Body of pancreas (tissue), 4 donors: ENCODE measurements around the gene UGT8. TPM values are rescaled to one million over a fixed set of nuclear protein-coding genes. Genes with fewer than 3 reads are reported as not detected.

ENCODE experiments used
- ATAC-seq: fragments of 150-250 bp; one replicate; pipeline ENCODE4 v1.9.1; 2016
- DNase-seq, 4 donors: peaks; one replicate each; pipeline ENCODE4 v3.0.0-alpha.2; 2019
- H3K27ac ChIP-seq, 4 donors: fragments of 200-600 bp; sonication (generic); 1 replicate in 3 of 4; 2 replicates in 1 of 4; pipeline versions ENCODE4 v1.5.1 to v1.6.1; 2016 to 2019; ENCODE audit warnings: mild to moderate bottlenecking in 1 of 4, mixed read lengths in 1 of 4, moderate library complexity in 1 of 4
- H3K27me3 ChIP-seq, 2 donors: fragments of 200-600 bp; sonication (generic); one replicate each; pipeline ENCODE4 v1.6.0; 2016; ENCODE audit warnings: mild to moderate bottlenecking in 1 of 2
- H3K36me3 ChIP-seq, 2 donors: fragments of 200-600 bp; sonication (generic); replicated peaks in 1 of 2; 2 replicates each; pipeline ENCODE4 v1.5.1; 2016; ENCODE audit warnings: low read depth in 2 of 2; ENCODE audit not compliant: insufficient read depth in 1 of 2
- H3K4me1 ChIP-seq: fragments of 200-600 bp; sonication (generic); one replicate; pipeline ENCODE4 v1.6.0; 2016
- H3K4me3 ChIP-seq, 2 donors: fragments of 200-600 bp; sonication (generic); 1 replicate in 1 of 2; 2 replicates in 1 of 2; pipeline ENCODE4 v1.5.1; 2016 to 2019
- H3K9me3 ChIP-seq, 3 donors: fragments of 200-600 bp; sonication (generic); 1 replicate in 2 of 3; 2 replicates in 1 of 3; pipeline ENCODE4 v1.5.1; 2016
- POLR2A ChIP-seq, 3 donors: fragments of 450-650 bp; IDR thresholded peaks; one replicate each; pipeline ENCODE4 v1.6.1; 2016; ENCODE audit warnings: antibody characterized with exemption in 3 of 3, mild to moderate bottlenecking in 2 of 3
- WGBS, 2 donors: methylation state at CpG; one replicate each; pipeline ENCODE4 v1.1.5; 2017; 5-methylcytosine and 5-hydroxymethylcytosine counted together
- intact Hi-C: fragments of 100-400 bp; cut with DNase I; formaldehyde crosslinking; loops from one replicate; pipeline ENCODE4 v1.15.1; 2023
- total RNA-seq, 2 donors: library from RNA; depleted of rRNA; stranded (reverse); fragments of >200 nt; gene quantifications; one replicate each; pipeline ENCODE4 v1.1.0, GENCODE V29; 2016
- TF ChIP-seq, protein P1 (sequence below), 7 experiments: fragments of 450-650 bp in 4 of 7; fragments of 200-600 bp in 3 of 7; sonication (generic) in 3 of 7; IDR thresholded peaks; one replicate each; pipeline ENCODE4 v1.5.1; 2016 to 2019; ENCODE audit warnings: antibody characterized with exemption in 7 of 7

The UGT8 gene
- total RNA-seq, 2 donors from 2014 or later = 8.3 to 8.9 TPM

GRCh38 chr4:114562176-114562904 is 36.3 kb upstream of the UGT8 start:
- WGBS, 2 donors = 21 to 28% methylated on average over 2 of the region's 2 CpGs
- ATAC-seq (no peak), DNase-seq (no peak)
- Histone ChIP-seq H3K27ac (no peak overlapping the region), H3K36me3 (no peaks in the 10 kb centered on the region), H3K4me1 (peaks cover 29% of the 10 kb centered on the region), H3K4me3 (no peak overlapping the region), H3K27me3 (no peaks in the 10 kb centered on the region), H3K9me3 (no peaks in the 10 kb centered on the region)
- intact Hi-C loops = no loop called here
- TF ChIP-seq, protein P1, sequence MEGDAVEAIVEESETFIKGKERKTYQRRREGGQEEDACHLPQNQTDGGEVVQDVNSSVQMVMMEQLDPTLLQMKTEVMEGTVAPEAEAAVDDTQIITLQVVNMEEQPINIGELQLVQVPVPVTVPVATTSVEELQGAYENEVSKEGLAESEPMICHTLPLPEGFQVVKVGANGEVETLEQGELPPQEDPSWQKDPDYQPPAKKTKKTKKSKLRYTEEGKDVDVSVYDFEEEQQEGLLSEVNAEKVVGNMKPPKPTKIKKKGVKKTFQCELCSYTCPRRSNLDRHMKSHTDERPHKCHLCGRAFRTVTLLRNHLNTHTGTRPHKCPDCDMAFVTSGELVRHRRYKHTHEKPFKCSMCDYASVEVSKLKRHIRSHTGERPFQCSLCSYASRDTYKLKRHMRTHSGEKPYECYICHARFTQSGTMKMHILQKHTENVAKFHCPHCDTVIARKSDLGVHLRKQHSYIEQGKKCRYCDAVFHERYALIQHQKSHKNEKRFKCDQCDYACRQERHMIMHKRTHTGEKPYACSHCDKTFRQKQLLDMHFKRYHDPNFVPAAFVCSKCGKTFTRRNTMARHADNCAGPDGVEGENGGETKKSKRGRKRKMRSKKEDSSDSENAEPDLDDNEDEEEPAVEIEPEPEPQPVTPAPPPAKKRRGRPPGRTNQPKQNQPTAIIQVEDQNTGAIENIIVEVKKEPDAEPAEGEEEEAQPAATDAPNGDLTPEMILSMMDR (IDR thresholded peaks at IDR 0.05) = no peak
- TF ChIP-seq POLR2A (IDR thresholded peaks at IDR 0.05) = no peak

GRCh38 chr4:114563536-114564315 is 34.9 kb upstream of the UGT8 start:
- H3K9me3 ChIP-seq = no peaks in the 10 kb centered on the region
- TF ChIP-seq, protein P1 (IDR thresholded peaks at IDR 0.05) = no peak
- TF ChIP-seq POLR2A (IDR thresholded peaks at IDR 0.05) = no peak
- DNase-seq = no peak
- peaks cover 29% of the 10 kb centered on the region for H3K4me1 ChIP-seq
- H3K4me3 ChIP-seq = no peak overlapping the region
- no peak for ATAC-seq
- H3K27me3 ChIP-seq = no peaks in the 10 kb centered on the region
- no peaks in the 10 kb centered on the region for H3K36me3 ChIP-seq
- intact Hi-C loops = no loop called here
- WGBS, 2 donors = 16 to 21% methylated on average over 5 of the region's 5 CpGs
- H3K27ac ChIP-seq = no peak overlapping the region

DNA sequence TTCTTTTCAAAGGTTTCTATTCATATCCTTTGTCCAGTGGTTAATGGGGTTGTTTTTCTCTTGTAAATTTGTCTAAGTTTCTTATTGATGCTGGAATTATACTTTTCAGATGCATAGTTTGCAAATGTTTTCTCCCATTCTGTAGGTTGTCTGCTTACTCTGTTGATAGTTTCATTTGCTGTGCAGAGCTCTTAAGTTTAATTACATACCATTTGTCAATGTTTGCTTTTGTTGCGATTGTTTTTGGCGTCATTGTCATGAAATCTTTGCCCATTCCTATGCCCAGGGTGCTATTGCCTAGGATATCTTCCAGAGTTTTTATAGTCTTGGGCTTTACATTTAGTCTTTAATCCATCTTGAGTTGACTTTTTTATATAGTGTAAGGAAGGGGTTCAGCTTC is 21.2 kb upstream of the UGT8 start:
- intact Hi-C loops = no loop called here
- H3K36me3 ChIP-seq = no peaks in the 10 kb centered on the region
- TF ChIP-seq, protein P1 (IDR thresholded peaks at IDR 0.05) = no peak
- no peak for TF ChIP-seq POLR2A (IDR thresholded peaks at IDR 0.05)
- H3K4me1 ChIP-seq = no peaks in the 10 kb centered on the region
- DNase-seq (no peak), ATAC-seq (no peak)
- WGBS, 2 donors = 51 to 52% methylated on average over 2 of the region's 2 CpGs
- H3K27me3 ChIP-seq = no peaks in the 10 kb centered on the region
- H3K27ac ChIP-seq = no peak overlapping the region
- peaks cover 0 to 5% (median 0%) of the 10 kb centered on the region in 3 donors for H3K9me3 ChIP-seq
- H3K4me3 ChIP-seq = no peak overlapping the region

GRCh38 chr4:114582621-114583020 is 16.0 kb upstream of the UGT8 start:
- H3K27me3 ChIP-seq = no peaks in the 10 kb centered on the region
- TF ChIP-seq, protein P1 (IDR thresholded peaks at IDR 0.05) = no peak
- no peak for TF ChIP-seq POLR2A (IDR thresholded peaks at IDR 0.05)
- H3K4me3 ChIP-seq = no peak overlapping the region
- 47 to 66% methylated on average over 1 of the region's 1 CpG for WGBS, 2 donors
- intact Hi-C loops = no loop called here
- no peaks in the 10 kb centered on the region for H3K36me3 ChIP-seq
- peaks cover 0 to 5% (median 0%) of the 10 kb centered on the region in 3 donors for H3K9me3 ChIP-seq
- no peaks in the 10 kb centered on the region for H3K4me1 ChIP-seq
- no peak for ATAC-seq
- DNase-seq = no peak
- H3K27ac ChIP-seq = no peak overlapping the region
